ENCODE results near the gene CFAP90.

CFAP90 gene

GRCh38 chr5:7852988-7853387 is 2.1 kb upstream of the CFAP90 start:
- Histone ChIP-seq H3K79me2 (ENCODE audit: low read length) (no peaks in the 10 kb centered on the region), H3K9me3 (ENCODE audit: insufficient read depth, low read length) (no peaks in the 10 kb centered on the region), H3K9ac (ENCODE audit: low read length) (no peak overlapping the region), H3K4me1 (ENCODE audit: low read length) (no peaks in the 10 kb centered on the region), H3K27ac (ENCODE audit: low read length) (no peak overlapping the region), H4K20me1 (ENCODE audit: insufficient read depth, low read length) (no peaks in the 10 kb centered on the region), H3K4me2 (ENCODE audit: low read length) (no peak overlapping the region), H3K27me3 (ENCODE audit: low read depth, low read length) (no peaks in the 10 kb centered on the region), H3K36me3 (replicated peaks; ENCODE audit: low read depth, low read length) (no peaks in the 10 kb centered on the region), H2AFZ (ENCODE audit: low read depth, low read length) (no peak overlapping the region), H3K4me3 (ENCODE audit: low read length) (no peak overlapping the region)
- TF ChIP-seq EZH2phosphoT487 (IDR thresholded peaks at IDR 0.05; ENCODE audit: low read depth) (no peak), CTCF (IDR thresholded peaks at IDR 0.05; ENCODE audit: low read depth, low read length) (no peak)

- Histone ChIP-seq H3K79me2 (ENCODE audit: low read length) (no peaks in the 10 kb centered on the region), H3K4me2 (ENCODE audit: low read length) (no peak overlapping the region), H3K4me1 (ENCODE audit: low read length) (no peaks in the 10 kb centered on the region), H3K9ac (ENCODE audit: low read length) (no peak overlapping the region), H3K4me3 (ENCODE audit: low read length) (no peak overlapping the region), H2AFZ (ENCODE audit: low read depth, low read length) (no peak overlapping the region), H4K20me1 (ENCODE audit: insufficient read depth, low read length) (no peaks in the 10 kb centered on the region), H3K9me3 (ENCODE audit: insufficient read depth, low read length) (no peaks in the 10 kb centered on the region), H3K27ac (ENCODE audit: low read length) (no peak overlapping the region), H3K36me3 (replicated peaks; ENCODE audit: low read depth, low read length) (no peaks in the 10 kb centered on the region), H3K27me3 (ENCODE audit: low read depth, low read length) (no peaks in the 10 kb centered on the region)
- TF ChIP-seq EZH2phosphoT487 (IDR thresholded peaks at IDR 0.05; ENCODE audit: low read depth) (no peak), CTCF (IDR thresholded peaks at IDR 0.05; ENCODE audit: low read depth, low read length) (no peak)
Measured at GRCh38 chr5:7852542-7852941, 1.6 kb upstream of the CFAP90 start.

- Histone ChIP-seq H3K36me3 (replicated peaks; ENCODE audit: low read depth, low read length) (no peaks in the 10 kb centered on the region), H3K9ac (ENCODE audit: low read length) (no peak overlapping the region), H3K4me3 (ENCODE audit: low read length) (no peak overlapping the region), H3K27me3 (ENCODE audit: low read depth, low read length) (no peaks in the 10 kb centered on the region), H3K27ac (ENCODE audit: low read length) (no peak overlapping the region), H3K4me1 (ENCODE audit: low read length) (no peaks in the 10 kb centered on the region), H3K79me2 (ENCODE audit: low read length) (no peaks in the 10 kb centered on the region), H4K20me1 (ENCODE audit: insufficient read depth, low read length) (no peaks in the 10 kb centered on the region), H3K4me2 (ENCODE audit: low read length) (no peak overlapping the region), H3K9me3 (ENCODE audit: insufficient read depth, low read length) (no peaks in the 10 kb centered on the region), H2AFZ (ENCODE audit: low read depth, low read length) (no peak overlapping the region)
- no peak for TF ChIP-seq CTCF (IDR thresholded peaks at IDR 0.05; ENCODE audit: low read depth, low read length)
- no peak for TF ChIP-seq EZH2phosphoT487 (IDR thresholded peaks at IDR 0.05; ENCODE audit: low read depth)
Measured at GRCh38 chr5:7851617-7852289, 820 bp upstream of the CFAP90 start.

- Histone ChIP-seq H3K27ac (ENCODE audit: low read length) (no peak overlapping the region), H2AFZ (ENCODE audit: low read depth, low read length) (no peak overlapping the region)
Measured at GRCh38 chr5:7851240-7851592, 283 bp upstream of the CFAP90 start.

More at GRCh38 chr5:7851240-7851592, 283 bp upstream of the CFAP90 start:
- Histone ChIP-seq H3K4me2 (ENCODE audit: low read length) (no peak overlapping the region), H3K36me3 (replicated peaks; ENCODE audit: low read depth, low read length) (no peaks in the 10 kb centered on the region), H3K9ac (ENCODE audit: low read length) (no peak overlapping the region), H3K27me3 (ENCODE audit: low read depth, low read length) (no peaks in the 10 kb centered on the region), H3K4me3 (ENCODE audit: low read length) (no peak overlapping the region), H3K79me2 (ENCODE audit: low read length) (no peaks in the 10 kb centered on the region), H3K9me3 (ENCODE audit: insufficient read depth, low read length) (no peaks in the 10 kb centered on the region), H4K20me1 (ENCODE audit: insufficient read depth, low read length) (no peaks in the 10 kb centered on the region), H3K4me1 (ENCODE audit: low read length) (no peaks in the 10 kb centered on the region)
- TF ChIP-seq EZH2phosphoT487 (IDR thresholded peaks at IDR 0.05; ENCODE audit: low read depth) (no peak), CTCF (IDR thresholded peaks at IDR 0.05; ENCODE audit: low read depth, low read length) (no peak)

All from OCI-LY3 (cell line).